ENCODE measurements around the gene DHDDS. TPM values are rescaled to one million over a fixed set of nuclear protein-coding genes. Genes with fewer than 3 reads are reported as not detected.

DHDDS gene
- total RNA-seq, 1 donor from 2014 or later = 37.2 TPM

DNA sequence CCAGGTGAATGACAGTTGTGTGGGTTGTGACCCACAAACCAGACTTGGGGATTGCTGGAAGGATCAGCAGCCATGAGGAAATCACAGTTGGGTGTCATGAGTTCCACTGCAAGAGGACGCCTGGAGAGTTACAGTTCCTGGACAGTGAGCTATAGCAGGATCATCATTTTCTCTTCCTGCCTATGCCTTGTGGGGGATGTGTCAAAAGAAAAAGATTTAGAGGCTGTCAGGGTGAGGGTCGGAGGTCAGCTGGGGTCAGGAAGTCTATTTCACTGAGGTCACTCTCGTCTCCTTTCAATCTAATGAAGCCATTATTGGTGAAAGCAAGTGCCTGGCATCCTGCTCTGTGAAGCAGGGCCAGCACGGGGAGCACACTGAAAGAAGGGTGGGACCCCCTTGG, 28.5 kb upstream of the DHDDS start:
- Histone ChIP-seq H3K4me1 (no peaks in the 10 kb centered on the region), H3K27ac (no peak overlapping the region), H3K9me3 (no peaks in the 10 kb centered on the region), H3K4me3 (no peak overlapping the region), H3K27me3 (ENCODE audit: low read depth) (peaks cover 6% of the 10 kb centered on the region), H3K36me3 (no peaks in the 10 kb centered on the region)
- TF ChIP-seq CTCF (IDR thresholded peaks at IDR 0.05) = no peak
- no peak for ATAC-seq
- DNase-seq = no peak
- intact Hi-C loops (cut with DNase I) = no loop called here

DNA sequence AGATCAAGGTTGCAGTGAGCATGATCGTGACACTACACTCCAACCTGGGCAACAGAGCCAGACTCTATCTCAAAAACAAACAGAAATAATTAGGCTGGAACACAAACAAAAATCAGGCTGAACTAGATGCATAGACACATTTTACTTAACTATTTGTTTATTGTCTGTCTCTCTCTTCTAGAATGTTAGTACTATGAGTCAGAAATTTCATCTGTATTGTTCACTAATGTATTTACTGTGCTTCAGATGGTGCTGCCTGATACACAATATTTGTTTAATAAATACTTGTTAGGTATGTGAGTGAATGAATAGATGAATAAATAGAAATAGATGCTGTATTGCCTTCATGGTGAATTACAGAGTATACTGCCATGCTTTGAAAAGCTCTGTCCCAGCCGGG, 27.5 kb upstream of the DHDDS start:
- H3K27me3 ChIP-seq (ENCODE audit: low read depth) = peaks cover 10% of the 10 kb centered on the region

DNA sequence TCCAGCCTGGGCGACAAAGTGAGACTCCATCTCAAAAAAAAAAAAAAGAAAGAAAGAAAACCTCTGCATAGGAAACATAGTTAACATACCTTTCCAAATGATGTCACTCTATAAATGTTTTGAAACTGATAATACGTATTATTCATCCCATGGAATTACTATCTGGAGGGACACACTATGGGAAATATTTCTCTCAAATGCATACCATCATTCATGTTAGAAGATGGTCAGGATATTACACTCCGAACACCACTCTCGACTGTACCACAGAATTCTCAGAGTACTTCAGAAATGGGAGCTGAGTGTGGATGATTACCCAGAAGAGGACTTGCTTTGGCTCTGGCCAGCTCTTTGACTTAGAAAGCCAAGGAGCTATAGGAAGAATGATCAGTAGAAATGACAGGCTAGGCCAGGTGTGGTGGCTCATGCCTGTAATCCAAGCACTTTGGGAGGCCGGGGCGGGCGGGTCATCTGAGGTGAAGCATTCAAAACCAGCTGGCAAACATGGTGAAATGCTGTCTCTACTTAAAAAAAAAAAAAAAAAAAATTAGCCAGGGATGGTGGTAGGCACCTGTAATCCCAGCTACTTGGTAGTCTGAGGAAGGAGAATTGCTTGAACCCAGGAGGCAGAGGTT, 26.7 kb upstream of the DHDDS start:
- TF ChIP-seq CTCF (IDR thresholded peaks at IDR 0.05) = no peak
- intact Hi-C loops (cut with DNase I) = no loop called here
- no peak overlapping the region for H3K27ac ChIP-seq
- H3K9me3 ChIP-seq = no peaks in the 10 kb centered on the region
- H3K27me3 ChIP-seq (ENCODE audit: low read depth) = peaks cover 15% of the 10 kb centered on the region
- no peak overlapping the region for H3K4me3 ChIP-seq
- no peaks in the 10 kb centered on the region for H3K36me3 ChIP-seq
- no peak for DNase-seq
- H3K4me1 ChIP-seq = no peaks in the 10 kb centered on the region
- no peak for ATAC-seq

More for the DNA sequence above, 27.5 kb upstream of the DHDDS start:
- no peak overlapping the region for H3K27ac ChIP-seq
- no peak for TF ChIP-seq CTCF (IDR thresholded peaks at IDR 0.05)
- no peaks in the 10 kb centered on the region for H3K36me3 ChIP-seq
- intact Hi-C loops (cut with DNase I) = no loop called here
- no peaks in the 10 kb centered on the region for H3K4me1 ChIP-seq
- no peaks in the 10 kb centered on the region for H3K9me3 ChIP-seq
- ATAC-seq (no peak), DNase-seq (no peak)
- no peak overlapping the region for H3K4me3 ChIP-seq

GRCh38 chr1:26408604-26409003, 23.5 kb upstream of the DHDDS start:
- peaks cover 41% of the 10 kb centered on the region for H3K27me3 ChIP-seq (ENCODE audit: low read depth)
- H3K4me1 ChIP-seq = no peaks in the 10 kb centered on the region
- peak; percentile 88 to 91 for ATAC-seq
- no peaks in the 10 kb centered on the region for H3K9me3 ChIP-seq
- no peak overlapping the region for H3K27ac ChIP-seq
- peak; percentile 72 for DNase-seq
- intact Hi-C loops (cut with DNase I) = no loop called here
- no peaks in the 10 kb centered on the region for H3K36me3 ChIP-seq
- no peak overlapping the region for H3K4me3 ChIP-seq
- TF ChIP-seq CTCF (IDR thresholded peaks at IDR 0.05) = no peak

GRCh38 chr1:26409191-26409807, 22.8 kb upstream of the DHDDS start:
- TF ChIP-seq CTCF (IDR thresholded peaks at IDR 0.05) = no peak
- H3K36me3 ChIP-seq = no peaks in the 10 kb centered on the region
- H3K4me3 ChIP-seq = no peak overlapping the region
- no peak for DNase-seq
- no peak overlapping the region for H3K27ac ChIP-seq
- no peaks in the 10 kb centered on the region for H3K4me1 ChIP-seq
- ATAC-seq = no peak
- intact Hi-C loops (cut with DNase I) = no loop called here
- peaks cover 48% of the 10 kb centered on the region for H3K27me3 ChIP-seq (ENCODE audit: low read depth)
- H3K9me3 ChIP-seq = no peaks in the 10 kb centered on the region
